GM23248 (cell line): ENCODE results near the gene INTS15. TPM values are rescaled to one million over a fixed set of nuclear protein-coding genes. Genes with fewer than 3 reads are reported as not detected.

Experiments
- DNase-seq: peaks from one replicate; pipeline ENCODE4 v3.0.0-alpha.2; 2015
- H2AFZ ChIP-seq: fragments of 200-600 bp; sonication (generic); 2 replicates; pipeline ENCODE4 v1.6.1; 2016; ENCODE audit warnings: antibody characterized with exemption
- H3F3A ChIP-seq: fragments of 200-600 bp; sonication (generic); 2 replicates; pipeline ENCODE4 v1.6.1; 2016; ENCODE audit warnings: mild to moderate bottlenecking, antibody characterized with exemption, mixed run types; ENCODE audit not compliant: insufficient read depth
- H3K27ac ChIP-seq: fragments of 200-600 bp; sonication (generic); 2 replicates; pipeline ENCODE4 v1.5.1; 2016; ENCODE audit warnings: mild to moderate bottlenecking
- H3K27me3 ChIP-seq: fragments of 200-600 bp; sonication (generic); replicated peaks from 2 replicates; pipeline ENCODE4 v1.6.1; 2016; ENCODE audit warnings: mild to moderate bottlenecking; ENCODE audit not compliant: insufficient read depth
- H3K36me3 ChIP-seq: fragments of 200-600 bp; sonication (generic); 2 replicates; pipeline ENCODE4 v1.6.1; 2016; ENCODE audit warnings: low read depth, mild to moderate bottlenecking
- H3K4me1 ChIP-seq: fragments of 200-600 bp; sonication (generic); 2 replicates; pipeline ENCODE4 v1.6.1; 2016; ENCODE audit warnings: mild to moderate bottlenecking; ENCODE audit not compliant: insufficient read depth
- H3K4me2 ChIP-seq: fragments of 200-600 bp; sonication (generic); one replicate; pipeline ENCODE4 v1.6.1; 2016; ENCODE audit warnings: mild to moderate bottlenecking; ENCODE audit not compliant: unreplicated experiment
- H3K4me3 ChIP-seq: fragments of 200-600 bp; sonication (generic); 2 replicates; pipeline ENCODE4 v1.5.1; 2016; ENCODE audit warnings: mild to moderate bottlenecking
- H3K79me2 ChIP-seq: fragments of 200-600 bp; sonication (generic); 2 replicates; pipeline ENCODE4 v1.6.1; 2016; ENCODE audit warnings: mild to moderate bottlenecking; ENCODE audit not compliant: insufficient read depth
- H3K9ac ChIP-seq: fragments of 200-600 bp; sonication (generic); 2 replicates; pipeline ENCODE4 v1.6.1; 2016; ENCODE audit warnings: mild to moderate bottlenecking
- H3K9me2 ChIP-seq: fragments of 200-600 bp; sonication (generic); 2 replicates; pipeline ENCODE4 v1.6.1; 2016; ENCODE audit warnings: mixed run types, mild to moderate bottlenecking, moderate library complexity; ENCODE audit not compliant: insufficient read depth
- H3K9me3 ChIP-seq: fragments of 200-600 bp; sonication (generic); one replicate; pipeline ENCODE4 v1.6.1; 2017; ENCODE audit warnings: low read depth
- H4K20me1 ChIP-seq: fragments of 200-600 bp; sonication (generic); 2 replicates; pipeline ENCODE4 v1.6.0; 2016; ENCODE audit not compliant: insufficient read depth
- EZH2 ChIP-seq: fragments of 200-600 bp; sonication (generic); IDR thresholded peaks from 2 replicates; pipeline ENCODE4 v1.6.1; 2018; ENCODE audit warnings: antibody characterized with exemption, mild to moderate bottlenecking; ENCODE audit not compliant: insufficient read depth, poor library complexity, severe bottlenecking
- EZH2phosphoT487 ChIP-seq: fragments of 200-600 bp; sonication (generic); IDR thresholded peaks from 2 replicates; pipeline ENCODE4 v1.6.1; 2018; ENCODE audit warnings: antibody characterized with exemption, moderate library complexity, mild to moderate bottlenecking, low read depth; ENCODE audit not compliant: insufficient read depth
- WGBS, 2 experiments: methylation state at CpG; one replicate each; pipeline ENCODE4 v1.1.6; 2015 to 2017; ENCODE audit warnings: low lambda C conversion rate in 2 of 2, low coverage in 1 of 2; ENCODE audit errors: missing lambda C conversion rate in 2 of 2; 5-methylcytosine and 5-hydroxymethylcytosine counted together
- in situ Hi-C: fragments of 300-500 bp; cut with MboI; formaldehyde crosslinking; loops from 2 replicates; pipeline ENCODE4 v1.15.0; 2020
- polyA plus RNA-seq: library from polyadenylated mRNA; unstranded; fragments of >200 nt; fragmentation: Nextera tagmentation; extraction: Ambion mirVana; gene quantifications from 2 replicates; pipeline ENCODE4 v1.2.1, GENCODE V29; 2016
- total RNA-seq: library from RNA; depleted of rRNA; stranded (reverse); fragments of >200 nt; shearing (Covaris generic); gene quantifications from 2 replicates; pipeline ENCODE4 v1.2.3, GENCODE V29; 2014

The INTS15 gene
- total and polyA plus RNA-seq, 2 experiments from 2014 or later = 11.3 to 17.9 TPM

DNA sequence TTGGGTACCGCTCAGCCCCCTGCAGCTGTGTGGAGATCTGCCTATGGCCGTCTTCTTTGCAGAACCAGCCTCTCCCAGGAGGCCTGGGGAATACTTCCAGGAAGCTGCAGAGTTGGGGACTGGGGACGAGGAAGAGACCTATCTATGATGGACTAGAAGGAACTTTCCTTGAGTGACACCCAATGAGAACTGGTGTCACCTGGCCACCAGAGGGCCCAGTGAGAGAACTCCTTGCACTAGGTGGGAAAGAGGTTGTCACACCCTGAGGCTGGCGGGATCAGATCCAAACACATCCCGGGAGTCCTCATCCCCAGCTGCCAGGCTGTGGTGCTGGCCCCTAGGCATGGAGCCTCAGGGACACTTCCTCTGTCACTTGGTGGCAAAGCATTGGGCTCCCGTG is 33.6 kb upstream of the INTS15 start:
- H3K4me1 ChIP-seq = no peaks in the 10 kb centered on the region
- TF ChIP-seq EZH2 (no peak), EZH2phosphoT487 (no peak)
- no peaks in the 10 kb centered on the region for H3K79me2 ChIP-seq
- no peaks in the 10 kb centered on the region for H3K36me3 ChIP-seq
- no peak overlapping the region for H3K4me2 ChIP-seq
- H2AFZ ChIP-seq = no peak overlapping the region
- H3K4me3 ChIP-seq = no peak overlapping the region
- no peaks in the 10 kb centered on the region for H3K9me2 ChIP-seq
- no peak for DNase-seq
- in situ Hi-C loops = no loop called here
- 42 to 53% methylated on average over 6 of the region's 6 CpGs for WGBS, 2 experiments
- no peak overlapping the region for H3K27ac ChIP-seq
- H3K27me3 ChIP-seq = no peaks in the 10 kb centered on the region
- H3F3A ChIP-seq = no peaks in the 10 kb centered on the region
- no peaks in the 10 kb centered on the region for H4K20me1 ChIP-seq
- H3K9me3 ChIP-seq = no peaks in the 10 kb centered on the region
- no peak overlapping the region for H3K9ac ChIP-seq

DNA sequence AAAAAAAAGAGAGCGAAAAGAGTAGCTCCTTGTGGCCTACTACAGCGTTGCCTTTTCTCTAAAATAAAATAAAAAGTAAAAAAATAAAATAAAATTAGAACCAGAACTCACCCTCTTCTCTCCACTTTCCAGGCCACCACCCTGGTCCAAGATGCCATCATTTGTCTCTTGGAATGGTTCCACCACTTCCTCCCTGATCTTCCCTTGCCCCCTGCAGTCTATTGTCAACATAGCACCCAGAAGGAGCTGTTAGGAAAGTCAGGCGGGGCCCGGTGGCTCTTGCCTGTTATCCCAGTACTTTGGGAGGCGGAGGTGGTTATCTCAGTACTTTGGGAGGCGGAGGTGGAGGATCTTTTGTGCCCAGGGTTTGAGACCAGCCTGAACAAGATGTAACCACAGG is 31.0 kb upstream of the INTS15 start:
- no peaks in the 10 kb centered on the region for H3K9me2 ChIP-seq
- no peak overlapping the region for H2AFZ ChIP-seq
- H3K79me2 ChIP-seq = no peaks in the 10 kb centered on the region
- H3K27me3 ChIP-seq = no peaks in the 10 kb centered on the region
- WGBS, 2 experiments = 37 to 44% methylated on average over 6 of the region's 6 CpGs
- in situ Hi-C loops = no loop called here
- no peak overlapping the region for H3K4me3 ChIP-seq
- no peak overlapping the region for H3K4me2 ChIP-seq
- H3K36me3 ChIP-seq = no peaks in the 10 kb centered on the region
- DNase-seq = peak; percentile 84
- H3K9me3 ChIP-seq = no peaks in the 10 kb centered on the region
- no peaks in the 10 kb centered on the region for H4K20me1 ChIP-seq
- no peak overlapping the region for H3K9ac ChIP-seq
- no peaks in the 10 kb centered on the region for H3K4me1 ChIP-seq
- no peaks in the 10 kb centered on the region for H3F3A ChIP-seq
- no peak overlapping the region for H3K27ac ChIP-seq
- TF ChIP-seq EZH2 (no peak), EZH2phosphoT487 (no peak)

DNA sequence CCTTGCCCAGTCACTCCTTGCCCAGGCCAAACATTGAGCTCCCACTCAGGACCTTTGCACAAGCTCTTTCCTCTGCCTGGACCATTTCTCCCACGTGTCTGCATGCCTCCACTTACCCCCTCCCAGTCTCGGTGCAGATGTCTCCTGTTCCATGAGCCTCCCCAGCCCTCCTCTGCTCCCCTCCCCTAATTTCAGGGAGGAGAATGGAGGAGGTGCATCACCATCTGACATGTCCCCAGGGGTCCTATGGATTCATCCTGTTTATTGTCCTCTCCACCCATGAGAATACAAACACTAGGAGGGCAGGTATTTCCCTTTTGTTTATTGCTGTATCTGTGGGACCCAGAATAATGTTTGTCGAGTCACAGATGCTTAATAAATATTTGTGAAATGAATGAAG is 29.9 kb upstream of the INTS15 start:
- H3K9ac ChIP-seq = no peak overlapping the region
- no peak overlapping the region for H2AFZ ChIP-seq
- no peak overlapping the region for H3K4me2 ChIP-seq
- no peaks in the 10 kb centered on the region for H3F3A ChIP-seq
- H3K27me3 ChIP-seq = no peaks in the 10 kb centered on the region
- no peaks in the 10 kb centered on the region for H3K79me2 ChIP-seq
- no peaks in the 10 kb centered on the region for H3K9me3 ChIP-seq
- H3K27ac ChIP-seq = no peak overlapping the region
- in situ Hi-C loops = no loop called here
- H4K20me1 ChIP-seq = no peaks in the 10 kb centered on the region
- H3K9me2 ChIP-seq = no peaks in the 10 kb centered on the region
- H3K4me3 ChIP-seq = no peak overlapping the region
- no peak for TF ChIP-seq EZH2
- TF ChIP-seq EZH2phosphoT487 = no peak
- WGBS, 2 experiments = 60 to 67% methylated on average over 3 of the region's 3 CpGs
- no peak for DNase-seq
- no peaks in the 10 kb centered on the region; the same call in 1 of the 2 replicates for H3K4me1 ChIP-seq
- H3K36me3 ChIP-seq = no peaks in the 10 kb centered on the region

DNA sequence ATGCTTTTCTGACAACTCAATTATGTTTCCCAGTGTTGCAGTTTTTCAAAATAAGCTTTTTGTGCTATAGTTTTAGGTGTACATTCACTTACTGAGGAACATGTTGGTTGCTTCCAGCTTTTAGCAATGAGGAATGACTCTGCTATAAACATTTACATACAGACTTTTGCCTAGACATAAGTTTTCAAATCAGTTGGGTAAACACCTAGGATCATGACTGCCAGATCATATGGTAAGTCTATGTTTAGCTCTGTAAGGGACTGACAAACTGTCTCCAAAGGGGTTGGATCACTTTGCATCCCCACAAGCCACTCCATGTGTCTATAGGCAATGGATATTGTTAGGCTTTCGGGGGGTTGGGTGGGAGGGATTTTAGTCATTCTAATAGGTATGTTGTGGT is 27.7 kb upstream of the INTS15 start:
- 58 to 70% methylated on average over 1 of the region's 1 CpG for WGBS, 2 experiments
- Histone ChIP-seq H3K9me3 (no peaks in the 10 kb centered on the region), H3K4me1 (no peaks in the 10 kb centered on the region; the same call in 1 of the 2 replicates), H3K79me2 (no peaks in the 10 kb centered on the region), H3K27ac (no peak overlapping the region), H3K9ac (no peak overlapping the region), H3K27me3 (no peaks in the 10 kb centered on the region), H3K4me3 (no peak overlapping the region), H2AFZ (no peak overlapping the region), H3K36me3 (no peaks in the 10 kb centered on the region), H3K4me2 (no peak overlapping the region), H3F3A (no peaks in the 10 kb centered on the region), H4K20me1 (no peaks in the 10 kb centered on the region), H3K9me2 (no peaks in the 10 kb centered on the region)
- DNase-seq = no peak
- TF ChIP-seq EZH2phosphoT487 (no peak), EZH2 (no peak)
- in situ Hi-C loops = no loop called here
